ENCODE results near the gene TRIP13.

DNA sequence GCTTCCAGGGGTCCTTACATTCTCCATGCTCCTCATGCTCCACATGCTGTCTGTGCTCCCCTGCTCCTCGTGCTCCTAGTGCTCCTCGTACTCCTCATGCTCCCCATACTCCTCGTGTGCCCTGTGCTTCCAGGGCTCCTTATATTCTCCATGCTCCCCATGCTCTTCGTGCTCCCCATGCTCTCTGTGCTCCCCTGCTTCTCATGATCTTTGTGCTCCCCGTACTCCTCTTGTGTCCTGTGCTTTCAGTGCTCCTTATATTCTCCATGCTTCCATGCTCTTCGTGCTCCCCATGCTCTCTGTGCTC is 51.9 kb downstream of the TRIP13 start:
- TF ChIP-seq EZH2phosphoT487 (IDR thresholded peaks at IDR 0.05; ENCODE audit: insufficient read depth, low read depth) (no peak), EZH2 (IDR thresholded peaks at IDR 0.05; ENCODE audit: insufficient read depth, poor library complexity, severe bottlenecking) (no peak)
